ENCODE results near the gene PNPLA2.

The PNPLA2 gene

GRCh38 chr11:868394-868793, 49.7 kb downstream of the PNPLA2 start:
- DNase-seq (ENCODE audit: insufficient read length, low spot score) (no peak), FAIRE-seq (no peak)

DNA sequence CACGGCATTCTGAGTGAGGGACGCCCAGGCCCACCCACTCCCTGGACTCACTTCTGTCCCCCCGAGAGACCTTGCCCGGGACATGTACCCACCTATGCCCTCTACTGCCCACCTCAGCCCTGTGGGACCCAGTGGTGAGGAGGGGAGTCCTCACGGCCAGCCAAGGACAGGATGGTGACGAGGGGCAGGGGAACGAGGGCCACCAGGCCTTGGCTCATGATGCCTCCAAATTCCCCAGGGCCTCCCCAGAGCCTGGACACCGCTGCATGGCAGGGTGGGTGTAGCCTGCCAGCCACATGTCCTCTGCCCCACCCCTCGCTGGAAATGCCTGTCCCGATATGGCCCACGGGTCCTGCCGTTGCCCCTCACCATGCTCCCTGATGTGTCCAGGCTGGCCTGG, 50.1 kb downstream of the PNPLA2 start:
- DNase-seq (ENCODE audit: insufficient read length, low spot score) (no peak), FAIRE-seq (no peak)

- FAIRE-seq (no peak), DNase-seq (ENCODE audit: insufficient read length, low spot score) (no peak)
Observed at GRCh38 chr11:869399-870126, 50.8 kb downstream of the PNPLA2 start.

GRCh38 chr11:870127-870413, 51.4 kb downstream of the PNPLA2 start:
- DNase-seq (ENCODE audit: insufficient read length, low spot score) (no peak), FAIRE-seq (no peak)

- no peak for FAIRE-seq
- no peak for DNase-seq (ENCODE audit: insufficient read length, low spot score)
Observed at GRCh38 chr11:870418-870817, 51.7 kb downstream of the PNPLA2 start.

DNA sequence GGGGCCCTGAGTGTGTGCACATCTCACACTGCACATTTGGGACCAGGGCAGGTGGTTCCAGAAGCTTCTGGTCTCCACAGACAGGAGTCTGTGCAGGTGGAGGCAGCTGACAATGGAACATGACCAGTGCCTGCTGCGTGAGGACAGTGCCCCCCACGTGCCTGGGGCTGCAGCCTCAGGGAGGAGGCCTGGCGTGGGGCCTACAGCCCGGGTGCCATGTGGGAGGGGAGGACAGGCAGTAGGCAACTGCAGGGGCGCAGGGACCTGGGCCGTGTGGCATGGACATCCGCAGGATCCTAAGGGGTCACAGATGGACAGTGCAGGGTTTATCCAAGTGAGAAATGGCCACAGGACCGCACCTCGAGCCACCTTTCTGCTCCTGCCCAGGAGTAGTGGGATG, 52.8 kb downstream of the PNPLA2 start:
- FAIRE-seq (no peak), DNase-seq (ENCODE audit: insufficient read length, low spot score) (no peak)

DNA sequence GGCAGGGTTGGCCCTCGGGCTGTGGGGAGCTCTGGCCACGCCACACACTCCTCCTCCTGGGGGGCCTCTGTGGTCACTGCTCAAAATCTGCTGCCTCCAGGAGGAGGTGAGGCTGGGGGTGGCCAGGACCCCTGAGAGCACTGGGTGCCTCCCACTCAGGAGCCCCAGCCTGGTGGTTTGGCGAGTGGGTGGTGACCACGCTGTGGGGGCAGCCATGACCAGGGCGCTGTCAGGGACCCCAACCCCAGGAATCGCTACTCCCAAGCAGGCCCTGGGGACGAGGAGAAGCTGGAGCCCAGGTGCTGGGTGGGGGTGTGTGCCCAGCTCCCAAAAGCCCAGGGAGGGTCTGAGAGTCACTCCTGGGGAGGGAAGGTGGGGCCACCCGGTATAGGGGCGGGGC, 54.1 kb downstream of the PNPLA2 start:
- DNase-seq (ENCODE audit: insufficient read length, low spot score) (no peak), FAIRE-seq (no peak)

- DNase-seq (ENCODE audit: insufficient read length, low spot score) (no peak), FAIRE-seq (no peak)
Observed at GRCh38 chr11:873706-874105, 55.0 kb downstream of the PNPLA2 start.
